Natural killer cell treated with Interleukin-12 subunit alpha and Interleukin-12 subunit beta and Interleukin-15 and Interleukin-18, amount 100 ng/mL, for 72 hours (primary cell): Measurements from ENCODE around the gene INSIG1. TPM values are rescaled to one million over a fixed set of nuclear protein-coding genes. Genes with fewer than 3 reads are reported as not detected.

Source experiments
- ATAC-seq, 2 donors: fragments of 150-1000 bp; cut with Tn5 transposase in 1 of 2; sonication (Bioruptor Pico), chemical (Tn5 transposase) in 1 of 2; 2 replicates each; pipeline ENCODE4 v1.10.0; 2021
- DNase-seq: peaks from one replicate; pipeline ENCODE4 v3.0.0; 2022; ENCODE audit warnings: low spot score
- H3K27ac Mint-ChIP-seq, 2 donors: 1 replicate in 1 of 2; 2 replicates in 1 of 2; pipeline ENCODE4 v1.8.0; 2022; ENCODE audit warnings: mixed read lengths in 2 of 2, mild to moderate bottlenecking in 1 of 2, moderate library complexity in 1 of 2
- H3K27me3 Mint-ChIP-seq, 2 donors: 1 replicate in 1 of 2; 2 replicates in 1 of 2; pipeline ENCODE4 v1.8.0; 2022; ENCODE audit warnings: mixed read lengths in 2 of 2
- H3K36me3 Mint-ChIP-seq: one replicate; pipeline ENCODE4 v1.8.0; 2022; ENCODE audit warnings: mixed read lengths
- H3K4me1 Mint-ChIP-seq, 2 donors: 1 replicate in 1 of 2; 2 replicates in 1 of 2; pipeline ENCODE4 v1.8.0; 2022; ENCODE audit warnings: low read depth in 2 of 2, mixed read lengths in 2 of 2, mild to moderate bottlenecking in 1 of 2
- H3K4me3 Mint-ChIP-seq: one replicate; pipeline ENCODE4 v1.8.0; 2022; ENCODE audit warnings: mixed read lengths
- H3K9me3 Mint-ChIP-seq: 2 replicates; pipeline ENCODE4 v1.8.0; 2022; ENCODE audit warnings: mixed read lengths
- total RNA-seq, 2 donors: library from RNA; stranded (reverse); gene quantifications; one replicate each; pipeline ENCODE4 v1.2.3, GENCODE V29; 2022

INSIG1 gene
- total RNA-seq, 2 donors from 2014 or later, result 88.1 to 120 TPM

DNA sequence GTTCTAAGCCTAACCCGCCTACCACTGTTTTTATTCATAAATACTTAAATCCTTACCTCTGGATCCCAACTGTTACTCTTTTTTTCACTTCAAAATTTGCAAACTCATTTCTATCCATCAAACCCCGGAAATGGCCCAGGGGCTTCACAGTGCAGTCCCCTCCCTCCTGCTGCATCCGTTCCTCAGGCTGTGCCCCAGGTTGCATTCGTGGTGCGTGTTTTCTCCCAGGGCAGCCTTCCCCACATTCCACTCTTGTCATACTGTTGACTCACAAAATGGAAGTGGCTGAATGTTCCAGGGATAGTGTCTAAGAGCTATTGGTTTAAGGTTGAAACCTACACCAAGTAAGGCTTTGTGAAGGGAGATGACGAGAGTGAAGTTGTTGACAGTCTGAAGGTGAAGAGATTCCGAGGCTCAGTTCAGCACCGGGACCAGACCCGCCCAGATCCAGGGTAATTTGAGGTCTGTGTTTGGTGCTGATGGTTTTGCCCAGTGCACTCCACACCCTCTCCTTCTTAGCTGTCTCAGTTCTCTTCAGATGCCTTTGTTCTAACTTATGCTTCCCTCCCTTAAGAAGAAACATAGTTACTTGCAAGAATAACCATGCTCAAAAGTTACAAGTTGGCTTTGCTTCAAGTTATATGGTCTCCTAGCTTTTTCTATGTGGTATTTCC is 7.7 kb downstream of the INSIG1 start:
- Mint-ChIP-seq H3K4me3 (no peak overlapping the region), H3K36me3 (peaks cover 30% of the 10 kb centered on the region), H3K9me3 (no peaks in the 10 kb centered on the region), H3K4me1 (peaks cover 24 to 31% of the 10 kb centered on the region in 2 donors), H3K27me3 (no peaks in the 10 kb centered on the region), H3K27ac (no peak overlapping the region)
- ATAC-seq (no peak), DNase-seq (no peak)

DNA sequence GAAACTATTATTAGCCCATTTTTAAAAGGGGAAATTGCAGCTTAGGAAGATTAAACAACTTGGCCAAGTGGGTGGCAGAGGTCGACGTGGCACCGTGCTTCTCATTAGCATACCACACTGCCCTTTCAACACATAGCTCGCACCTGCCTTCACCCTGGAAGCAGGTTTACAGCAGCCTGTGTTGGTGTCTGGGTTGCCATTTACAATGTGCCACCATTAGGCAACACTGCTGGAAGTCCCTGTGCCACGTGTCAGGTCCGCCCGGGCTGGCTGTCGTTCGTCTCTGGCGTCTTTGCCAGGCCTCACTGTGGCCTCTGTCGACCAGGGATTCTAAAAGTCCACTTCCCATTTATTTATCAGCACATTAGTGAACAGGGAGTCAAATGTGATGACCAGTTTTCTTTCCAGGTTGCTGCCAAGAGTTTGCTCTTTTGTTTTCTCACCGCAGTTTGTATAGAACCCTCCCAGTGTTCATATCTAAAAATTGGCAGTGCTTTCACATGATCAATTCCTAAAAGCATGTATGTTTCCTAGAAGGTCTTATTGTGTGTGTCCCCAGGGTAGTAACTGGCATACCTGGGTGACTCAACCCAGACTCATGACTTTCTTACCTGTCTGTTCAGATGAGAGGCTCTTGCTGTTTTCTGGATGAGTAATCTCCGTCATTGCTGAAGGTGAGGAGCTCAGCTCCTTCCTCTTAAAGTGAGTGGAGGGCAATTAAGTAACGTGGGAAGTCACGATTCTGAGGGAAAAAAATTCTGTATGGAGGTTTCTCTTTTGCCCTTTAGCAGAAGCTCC is 9.2 kb downstream of the INSIG1 start:
- no peak overlapping the region for H3K4me3 Mint-ChIP-seq
- peak overlapping the region in 1 of 2 donors; percentile 71 for H3K27ac Mint-ChIP-seq
- no peaks in the 10 kb centered on the region for H3K9me3 Mint-ChIP-seq
- ATAC-seq (no peak), DNase-seq (no peak)
- H3K27me3 Mint-ChIP-seq, result no peaks in the 10 kb centered on the region
- peaks cover 25% of the 10 kb centered on the region for H3K36me3 Mint-ChIP-seq
- peaks cover 17 to 18% of the 10 kb centered on the region in 2 donors for H3K4me1 Mint-ChIP-seq

DNA sequence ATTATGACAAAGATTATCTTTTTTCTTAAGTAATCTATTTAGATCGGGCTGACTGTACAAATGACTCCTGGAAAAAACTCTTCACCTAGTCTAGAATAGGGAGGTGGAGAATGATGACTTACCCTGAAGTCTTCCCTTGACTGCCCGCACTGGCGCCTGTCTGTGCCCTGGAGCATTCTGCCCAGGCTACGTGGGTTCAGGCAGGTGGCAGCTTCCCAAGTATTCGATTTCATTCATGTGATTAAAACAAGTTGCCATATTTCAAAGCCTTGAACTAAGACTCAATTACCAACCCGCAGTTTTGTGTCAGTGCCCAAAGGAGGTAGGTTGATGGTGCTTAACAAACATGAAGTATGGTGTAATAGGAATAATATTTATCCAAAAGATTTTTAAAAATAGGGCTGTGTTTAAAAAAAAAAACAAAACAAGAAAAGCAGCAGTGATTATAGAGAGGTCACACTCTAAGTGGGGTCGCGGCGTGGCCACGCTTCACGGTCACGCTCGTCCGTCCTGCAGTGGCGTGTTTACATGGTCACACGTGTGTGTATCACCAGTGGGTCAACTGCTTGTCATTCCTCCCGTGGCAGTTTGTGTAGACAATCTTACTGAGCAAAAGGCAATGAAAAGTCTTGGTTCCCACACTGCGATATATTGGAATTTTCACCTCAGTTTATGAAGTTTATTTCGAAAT is 10.8 kb downstream of the INSIG1 start:
- H3K9me3 Mint-ChIP-seq, result no peaks in the 10 kb centered on the region
- ATAC-seq (no peak), DNase-seq (no peak)
- H3K36me3 Mint-ChIP-seq, result peaks cover 25% of the 10 kb centered on the region
- no peaks in the 10 kb centered on the region for H3K27me3 Mint-ChIP-seq
- no peak overlapping the region for H3K4me3 Mint-ChIP-seq
- H3K4me1 Mint-ChIP-seq, result peaks cover 18% of the 10 kb centered on the region in 2 donors
- no peak overlapping the region for H3K27ac Mint-ChIP-seq

DNA sequence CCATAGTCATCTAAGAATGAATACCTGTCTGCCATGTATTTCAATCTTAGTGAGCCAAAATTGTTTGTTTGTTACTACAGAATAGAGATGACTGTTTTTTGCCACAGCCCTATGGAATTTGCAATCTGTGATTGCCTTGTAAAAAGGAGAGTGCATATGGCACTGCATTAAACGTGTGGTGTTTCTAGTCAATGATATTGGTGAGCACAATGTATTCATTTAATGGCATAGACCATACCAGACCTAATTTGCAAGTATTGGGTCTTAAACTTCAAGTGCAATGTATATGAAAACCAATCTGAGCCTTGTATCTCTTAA is 11.3 kb downstream of the INSIG1 start:
- DNase-seq, result no peak
- H3K27me3 Mint-ChIP-seq, result no peaks in the 10 kb centered on the region
- H3K4me3 Mint-ChIP-seq, result no peak overlapping the region
- H3K36me3 Mint-ChIP-seq, result peaks cover 25% of the 10 kb centered on the region
- H3K27ac Mint-ChIP-seq, result no peak overlapping the region
- H3K9me3 Mint-ChIP-seq, result no peaks in the 10 kb centered on the region
- H3K4me1 Mint-ChIP-seq, result peaks cover 18% of the 10 kb centered on the region in 2 donors
- ATAC-seq, result no peak

DNA sequence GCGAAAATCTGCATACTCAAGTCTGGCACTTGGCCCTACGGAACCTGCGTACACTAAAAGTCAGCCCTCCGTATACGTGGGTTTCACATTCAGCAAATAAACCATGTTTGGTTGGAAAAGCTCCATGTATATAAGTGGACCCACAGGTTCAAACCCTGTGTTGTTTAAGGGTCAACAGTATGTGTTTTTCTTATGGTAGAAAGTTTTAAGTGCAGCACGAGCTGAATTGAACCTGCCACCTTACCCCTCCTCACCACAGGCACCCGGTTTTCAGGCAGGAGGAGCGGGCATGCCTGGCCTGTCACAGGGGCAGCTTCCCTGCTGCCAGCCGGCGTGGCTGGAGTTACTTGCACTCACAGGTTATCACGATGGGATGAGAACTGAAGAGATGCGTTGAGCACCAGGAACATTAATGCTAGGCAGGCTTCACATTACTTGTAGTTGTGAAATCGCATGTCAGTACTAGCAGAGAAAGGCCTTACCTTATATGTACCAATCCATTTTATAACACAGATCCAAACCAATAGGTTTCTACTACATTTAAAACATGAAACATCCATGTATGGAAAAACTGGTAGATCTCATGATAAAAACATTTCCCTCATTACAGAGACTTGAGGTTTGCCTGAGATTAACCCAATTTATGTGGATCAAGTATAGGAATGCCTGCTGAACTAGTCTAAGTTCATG is 12.9 kb downstream of the INSIG1 start:
- H3K27ac Mint-ChIP-seq, result no peak overlapping the region
- DNase-seq, result no peak
- H3K4me1 Mint-ChIP-seq, result peaks cover 8 to 15% of the 10 kb centered on the region in 2 donors
- no peaks in the 10 kb centered on the region for H3K9me3 Mint-ChIP-seq
- peaks cover 19% of the 10 kb centered on the region for H3K36me3 Mint-ChIP-seq
- no peak overlapping the region for H3K4me3 Mint-ChIP-seq
- H3K27me3 Mint-ChIP-seq, result no peaks in the 10 kb centered on the region
- no peak for ATAC-seq

DNA sequence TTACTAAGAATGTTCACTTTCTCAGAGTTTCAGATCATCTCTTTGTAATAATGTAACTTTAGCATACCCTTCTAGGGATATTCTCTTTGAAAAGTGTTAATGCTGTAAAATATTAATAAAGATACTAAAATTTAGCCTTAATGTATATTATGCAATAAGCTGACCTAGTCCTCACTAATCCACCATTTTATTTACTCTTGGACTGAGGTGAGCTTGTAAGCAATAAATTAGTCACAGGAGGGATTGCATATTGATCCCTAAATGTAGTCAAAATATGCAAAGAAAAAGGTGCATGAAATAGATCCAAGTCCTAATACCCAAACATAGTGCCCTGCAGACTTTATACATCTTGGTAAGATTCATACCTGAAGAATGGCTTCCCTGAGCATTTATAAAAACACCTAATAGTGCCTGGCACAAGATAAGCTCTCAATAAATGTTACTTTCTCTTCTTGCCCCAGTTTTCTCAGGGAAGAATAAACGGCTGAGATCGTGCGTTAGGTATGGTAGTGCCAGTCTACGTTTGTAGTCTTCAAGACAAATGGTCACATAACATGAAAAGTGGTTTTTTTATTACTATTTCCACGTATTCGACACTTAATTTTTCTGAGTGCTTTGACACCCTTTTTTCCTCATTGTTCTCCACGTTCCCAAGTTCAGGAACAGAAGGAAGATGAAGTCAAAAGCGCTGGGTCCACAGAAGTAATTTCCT is 14.3 kb downstream of the INSIG1 start:
- Mint-ChIP-seq H3K9me3 (no peaks in the 10 kb centered on the region), H3K4me1 (peaks cover 5 to 13% of the 10 kb centered on the region in 2 donors), H3K27me3 (no peaks in the 10 kb centered on the region), H3K36me3 (peaks cover 16% of the 10 kb centered on the region), H3K4me3 (no peak overlapping the region), H3K27ac (no peak overlapping the region)
- ATAC-seq (no peak), DNase-seq (no peak)

DNA sequence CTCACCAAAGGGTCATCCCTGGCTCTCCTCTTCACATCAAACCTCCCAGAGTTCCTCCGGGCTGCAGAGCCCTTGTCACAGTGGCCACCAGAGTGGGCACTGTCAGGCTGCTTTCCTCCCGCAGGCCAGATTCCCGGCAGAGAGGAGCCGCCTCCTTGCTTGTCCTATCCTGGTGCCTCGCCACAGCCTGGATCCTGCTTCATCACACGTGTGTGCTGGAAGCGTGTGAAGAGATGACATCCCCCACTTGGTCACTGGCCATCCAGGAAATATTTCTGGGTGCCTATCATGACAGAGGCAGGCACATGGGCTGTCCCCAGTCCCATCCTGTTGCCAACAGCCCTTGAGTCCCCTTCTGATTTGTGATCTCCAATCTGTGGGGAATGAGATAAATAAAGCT is 15.0 kb downstream of the INSIG1 start:
- ATAC-seq (no peak), DNase-seq (no peak)
- Mint-ChIP-seq H3K36me3 (peaks cover 12% of the 10 kb centered on the region), H3K27ac (no peak overlapping the region), H3K9me3 (no peaks in the 10 kb centered on the region), H3K4me3 (no peak overlapping the region), H3K4me1 (peaks cover 0 to 8% of the 10 kb centered on the region in 2 donors), H3K27me3 (no peaks in the 10 kb centered on the region)

DNA sequence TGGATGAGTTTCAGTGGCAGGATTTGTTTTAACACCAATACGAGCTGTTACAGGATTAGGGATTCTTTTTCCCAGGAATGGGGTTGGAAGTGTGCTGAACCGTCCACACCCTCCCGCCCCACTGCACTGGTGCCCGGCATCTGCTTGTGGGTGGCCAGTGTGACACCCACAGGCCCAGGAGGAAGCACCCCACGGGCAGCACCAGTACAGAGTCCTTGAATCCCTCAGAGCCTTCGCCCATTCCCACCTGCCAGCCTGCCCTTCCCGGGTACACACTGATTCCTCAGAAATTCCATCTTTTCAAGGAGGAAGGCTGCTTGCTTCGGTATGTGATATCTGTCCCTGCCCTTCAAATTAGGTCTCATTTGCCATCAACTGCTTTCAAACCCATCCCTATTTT is 15.4 kb downstream of the INSIG1 start:
- no peak overlapping the region for H3K4me3 Mint-ChIP-seq
- no peak for DNase-seq
- H3K9me3 Mint-ChIP-seq, result no peaks in the 10 kb centered on the region
- no peaks in the 10 kb centered on the region for H3K27me3 Mint-ChIP-seq
- no peak overlapping the region for H3K27ac Mint-ChIP-seq
- ATAC-seq, result peak in 1 of 2 donors; percentile 31
- H3K4me1 Mint-ChIP-seq, result peaks cover 0 to 8% of the 10 kb centered on the region in 2 donors
- peaks cover 12% of the 10 kb centered on the region for H3K36me3 Mint-ChIP-seq

DNA sequence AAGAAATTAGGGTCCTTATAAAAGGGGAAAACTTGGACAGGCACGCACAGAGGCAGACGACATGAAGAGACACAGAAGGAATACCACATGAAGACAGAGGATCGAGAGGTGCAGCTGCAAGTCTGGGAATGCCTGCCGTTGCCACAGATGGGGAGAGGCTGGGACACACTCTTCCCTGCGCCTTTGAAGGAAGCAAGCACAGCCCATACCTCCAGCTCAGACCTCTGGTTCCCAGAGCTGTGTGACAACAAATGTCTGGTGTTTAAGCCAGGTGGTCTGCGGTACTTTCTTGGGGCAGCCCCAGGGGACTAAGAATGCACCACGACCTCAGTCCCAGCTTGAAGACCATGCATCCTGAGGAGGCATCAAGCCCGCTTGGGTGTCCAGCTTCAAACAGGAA is 18.3 kb downstream of the INSIG1 start:
- Mint-ChIP-seq H3K27me3 (no peaks in the 10 kb centered on the region), H3K27ac (no peak overlapping the region), H3K4me1 (peaks cover 0 to 5% of the 10 kb centered on the region in 2 donors), H3K9me3 (no peaks in the 10 kb centered on the region), H3K36me3 (no peaks in the 10 kb centered on the region), H3K4me3 (no peak overlapping the region)
- ATAC-seq (no peak), DNase-seq (no peak)

DNA sequence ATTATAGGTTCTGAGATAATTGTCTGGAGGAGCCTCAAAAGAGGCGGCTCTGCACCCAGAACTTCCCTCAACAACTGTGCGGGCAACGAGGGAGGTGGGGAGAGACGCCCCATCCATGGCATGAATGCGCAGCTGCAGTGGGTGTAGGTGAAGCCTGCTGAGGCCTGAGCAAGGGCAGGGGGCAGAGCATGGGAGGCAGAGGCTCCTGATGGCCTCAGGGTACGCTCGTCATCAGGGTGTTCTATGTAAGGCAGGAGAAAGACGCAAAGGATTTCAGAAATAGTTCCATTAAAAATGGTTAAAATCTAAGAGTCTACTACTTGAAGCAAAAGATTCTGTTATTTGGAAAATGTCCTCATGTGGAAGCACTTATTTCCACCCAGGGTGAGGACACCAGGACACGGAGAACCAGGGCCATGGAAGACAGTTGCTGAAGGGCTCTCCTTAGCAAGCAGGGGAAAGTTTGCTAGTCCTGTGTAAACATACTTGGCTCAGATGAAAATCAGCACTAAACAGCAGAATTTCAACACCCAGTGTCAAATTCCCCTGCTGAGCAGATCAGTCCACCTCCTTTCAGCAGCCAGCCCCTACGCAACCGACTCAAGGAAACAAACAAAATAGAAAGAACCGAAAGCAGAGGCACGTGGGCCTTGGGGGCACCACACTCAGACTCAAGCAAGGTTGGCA is 18.9 kb downstream of the INSIG1 start:
- Mint-ChIP-seq H3K4me3 (no peak overlapping the region), H3K4me1 (peaks cover 0 to 2% of the 10 kb centered on the region in 2 donors), H3K27ac (no peak overlapping the region), H3K27me3 (no peaks in the 10 kb centered on the region), H3K36me3 (no peaks in the 10 kb centered on the region), H3K9me3 (no peaks in the 10 kb centered on the region)
- DNase-seq, result no peak
- ATAC-seq, result no peak

DNA sequence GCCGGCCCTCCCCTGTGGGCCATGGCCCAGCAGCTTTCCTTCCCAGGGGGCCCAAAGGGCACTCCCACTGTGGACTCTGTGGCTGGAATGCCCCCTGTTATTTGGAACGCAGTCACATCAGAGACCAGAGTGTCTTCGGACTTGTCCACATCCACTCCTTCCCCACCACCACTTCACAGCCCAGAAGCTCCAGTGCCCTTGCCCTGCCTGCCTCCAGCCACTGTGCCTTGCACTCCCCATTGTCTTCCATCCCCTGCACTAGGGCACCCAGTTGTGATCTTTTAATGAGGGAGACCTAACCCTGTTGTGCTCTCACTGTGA is 19.4 kb downstream of the INSIG1 start:
- ATAC-seq, result peak in 1 of 2 donors; percentile 36
- no peaks in the 10 kb centered on the region for H3K9me3 Mint-ChIP-seq

DNA sequence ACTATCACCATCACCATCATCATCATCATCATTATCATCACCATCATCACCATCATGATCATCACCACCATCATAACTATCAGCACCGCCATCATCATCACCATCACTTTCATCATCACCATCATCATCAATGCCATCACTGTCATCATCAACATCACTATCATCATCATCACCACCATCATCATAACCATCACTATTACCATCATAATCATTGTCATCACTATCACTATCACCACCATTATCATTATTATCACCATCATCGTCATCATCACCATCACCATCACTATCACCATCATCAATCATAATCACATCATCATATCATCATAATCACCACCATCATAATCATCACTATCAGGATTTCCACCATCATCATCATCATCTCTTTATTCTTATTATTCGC is 20.6 kb downstream of the INSIG1 start:
- Mint-ChIP-seq H3K9me3 (peaks cover 2% of the 10 kb centered on the region), H3K27ac (no peak overlapping the region), H3K36me3 (no peaks in the 10 kb centered on the region), H3K4me1 (peaks cover 0 to 2% of the 10 kb centered on the region in 2 donors), H3K4me3 (no peak overlapping the region), H3K27me3 (no peaks in the 10 kb centered on the region)
- no peak for ATAC-seq
- DNase-seq, result no peak

More for the DNA sequence above, 19.4 kb downstream of the INSIG1 start:
- DNase-seq, result no peak
- Mint-ChIP-seq H3K27ac (no peak overlapping the region), H3K27me3 (no peaks in the 10 kb centered on the region), H3K4me1 (no peaks in the 10 kb centered on the region), H3K36me3 (no peaks in the 10 kb centered on the region), H3K4me3 (no peak overlapping the region)

DNA sequence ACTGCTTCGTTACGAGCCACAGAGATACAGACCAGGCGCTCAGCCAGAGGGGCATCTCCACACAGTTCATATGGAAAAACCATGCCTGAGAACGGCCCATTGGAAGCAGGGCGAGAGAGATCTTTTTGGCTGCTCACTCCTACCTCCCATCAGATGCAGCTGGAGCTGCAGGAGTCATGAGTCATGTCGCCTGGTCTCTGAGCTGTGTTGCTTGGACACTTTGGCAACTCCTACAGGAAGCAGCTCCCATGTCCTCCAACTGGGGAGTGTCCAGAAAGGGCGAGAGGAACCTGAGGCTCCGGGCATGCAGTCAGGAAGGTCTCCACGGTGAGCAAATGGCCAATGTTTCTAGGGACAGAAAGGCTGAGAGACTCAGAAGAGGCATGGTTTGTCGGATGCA is 24.9 kb downstream of the INSIG1 start:
- Mint-ChIP-seq H3K36me3 (peaks cover 5% of the 10 kb centered on the region), H3K27me3 (peaks cover 10 to 12% of the 10 kb centered on the region in 2 donors), H3K9me3 (peaks cover 4% of the 10 kb centered on the region), H3K4me3 (no peak overlapping the region), H3K27ac (no peak overlapping the region), H3K4me1 (peaks cover 0 to 6% of the 10 kb centered on the region in 2 donors)
- ATAC-seq (no peak), DNase-seq (no peak)
